Measurements from ENCODE around the gene ABCA9.

The ABCA9 gene

DNA sequence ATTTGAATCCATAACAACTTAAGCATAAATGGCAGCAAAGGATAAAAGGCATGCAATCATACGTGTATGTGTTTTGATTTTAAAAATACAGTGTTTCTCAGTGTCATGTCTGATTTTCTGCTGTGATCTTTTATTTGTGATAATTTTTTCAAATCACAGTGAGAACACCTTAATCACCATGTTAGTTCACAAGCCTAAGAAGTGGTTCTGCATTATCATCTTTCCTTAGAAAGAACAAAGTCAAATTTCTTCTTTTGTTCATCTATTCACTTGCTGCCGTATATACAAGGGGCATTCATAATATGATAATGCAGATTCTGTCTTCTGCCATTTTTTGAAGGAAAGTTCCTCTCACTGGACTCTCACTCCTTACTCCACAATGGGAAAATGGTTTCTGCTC lies 33.3 kb upstream of the ABCA9 start:
- TF ChIP-seq, protein P1, sequence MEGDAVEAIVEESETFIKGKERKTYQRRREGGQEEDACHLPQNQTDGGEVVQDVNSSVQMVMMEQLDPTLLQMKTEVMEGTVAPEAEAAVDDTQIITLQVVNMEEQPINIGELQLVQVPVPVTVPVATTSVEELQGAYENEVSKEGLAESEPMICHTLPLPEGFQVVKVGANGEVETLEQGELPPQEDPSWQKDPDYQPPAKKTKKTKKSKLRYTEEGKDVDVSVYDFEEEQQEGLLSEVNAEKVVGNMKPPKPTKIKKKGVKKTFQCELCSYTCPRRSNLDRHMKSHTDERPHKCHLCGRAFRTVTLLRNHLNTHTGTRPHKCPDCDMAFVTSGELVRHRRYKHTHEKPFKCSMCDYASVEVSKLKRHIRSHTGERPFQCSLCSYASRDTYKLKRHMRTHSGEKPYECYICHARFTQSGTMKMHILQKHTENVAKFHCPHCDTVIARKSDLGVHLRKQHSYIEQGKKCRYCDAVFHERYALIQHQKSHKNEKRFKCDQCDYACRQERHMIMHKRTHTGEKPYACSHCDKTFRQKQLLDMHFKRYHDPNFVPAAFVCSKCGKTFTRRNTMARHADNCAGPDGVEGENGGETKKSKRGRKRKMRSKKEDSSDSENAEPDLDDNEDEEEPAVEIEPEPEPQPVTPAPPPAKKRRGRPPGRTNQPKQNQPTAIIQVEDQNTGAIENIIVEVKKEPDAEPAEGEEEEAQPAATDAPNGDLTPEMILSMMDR (IDR thresholded peaks at IDR 0.05; ENCODE audit: borderline replicate concordance, insufficient read depth, low read depth, low read length), result no peak
- no peak overlapping the region for H3K4me3 ChIP-seq (ENCODE audit: low read depth, low read length)

GRCh38 chr17:69093279-69093789 lies 32.6 kb upstream of the ABCA9 start:
- no peak overlapping the region for H3K4me3 ChIP-seq (ENCODE audit: low read depth, low read length)
- TF ChIP-seq, protein P1 (IDR thresholded peaks at IDR 0.05; ENCODE audit: borderline replicate concordance, insufficient read depth, low read depth, low read length), result no peak

DNA sequence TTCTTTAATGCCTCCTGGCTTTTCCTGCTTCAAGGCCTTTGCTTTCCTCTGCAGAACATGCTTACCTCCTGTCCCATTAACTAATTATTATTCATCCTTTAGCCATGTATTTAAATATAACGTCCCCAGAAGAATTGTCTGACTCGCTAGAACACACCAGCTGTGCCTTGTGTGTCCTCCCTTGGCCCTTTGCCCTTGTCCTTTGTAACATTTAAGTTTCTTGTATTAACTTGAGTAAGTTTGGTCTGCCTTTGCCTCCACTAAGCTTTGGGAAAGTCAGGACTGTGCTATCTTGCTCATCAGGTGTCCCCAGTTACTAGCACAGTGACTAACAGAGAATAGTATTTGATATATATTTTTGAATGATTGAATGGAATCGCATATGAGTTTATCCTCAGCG lies 29.6 kb upstream of the ABCA9 start:
- TF ChIP-seq, protein P1 (IDR thresholded peaks at IDR 0.05; ENCODE audit: borderline replicate concordance, insufficient read depth, low read depth, low read length), result no peak
- no peak overlapping the region for H3K4me3 ChIP-seq (ENCODE audit: low read depth, low read length)

DNA sequence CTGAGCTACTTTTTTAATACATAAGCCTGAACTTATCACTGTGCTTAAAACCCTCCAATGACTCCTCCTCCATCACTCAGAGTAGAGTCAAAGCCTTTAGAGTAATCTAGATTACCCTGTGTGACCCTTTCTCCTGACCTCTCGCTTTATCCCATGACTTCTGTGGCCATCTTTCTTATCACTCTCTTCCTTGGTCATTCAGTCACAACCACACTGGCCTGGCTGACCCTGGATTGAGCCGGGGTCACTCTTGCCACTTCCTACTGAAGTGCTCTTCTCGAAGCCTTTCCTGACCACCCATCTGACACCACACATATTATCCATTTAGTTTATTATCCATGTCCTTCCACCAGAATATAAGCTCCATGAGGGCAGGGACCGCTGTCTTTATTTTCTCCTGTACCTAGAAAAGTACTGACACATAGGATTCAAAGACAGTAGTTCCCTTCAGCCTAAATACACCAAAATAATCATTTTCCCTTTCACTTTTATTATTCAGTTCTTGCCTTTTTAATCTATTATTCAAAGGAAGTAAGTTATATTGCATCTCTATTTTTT lies 28.0 kb upstream of the ABCA9 start:
- H3K4me3 ChIP-seq (ENCODE audit: low read depth, low read length), result no peak overlapping the region
- TF ChIP-seq, protein P1 (IDR thresholded peaks at IDR 0.05; ENCODE audit: borderline replicate concordance, insufficient read depth, low read depth, low read length), result no peak

- TF ChIP-seq, protein P1 (IDR thresholded peaks at IDR 0.05; ENCODE audit: borderline replicate concordance, insufficient read depth, low read depth, low read length), result no peak
- H3K4me3 ChIP-seq (ENCODE audit: low read depth, low read length), result no peak overlapping the region
Observed at GRCh38 chr17:69086641-69087040, 25.9 kb upstream of the ABCA9 start.

GRCh38 chr17:69084911-69085310 lies 24.2 kb upstream of the ABCA9 start:
- no peak overlapping the region for H3K4me3 ChIP-seq (ENCODE audit: low read depth, low read length)
- TF ChIP-seq, protein P1 (IDR thresholded peaks at IDR 0.05; ENCODE audit: borderline replicate concordance, insufficient read depth, low read depth, low read length), result peak; percentile 30; the same call in 1 of the 2 replicates

DNA sequence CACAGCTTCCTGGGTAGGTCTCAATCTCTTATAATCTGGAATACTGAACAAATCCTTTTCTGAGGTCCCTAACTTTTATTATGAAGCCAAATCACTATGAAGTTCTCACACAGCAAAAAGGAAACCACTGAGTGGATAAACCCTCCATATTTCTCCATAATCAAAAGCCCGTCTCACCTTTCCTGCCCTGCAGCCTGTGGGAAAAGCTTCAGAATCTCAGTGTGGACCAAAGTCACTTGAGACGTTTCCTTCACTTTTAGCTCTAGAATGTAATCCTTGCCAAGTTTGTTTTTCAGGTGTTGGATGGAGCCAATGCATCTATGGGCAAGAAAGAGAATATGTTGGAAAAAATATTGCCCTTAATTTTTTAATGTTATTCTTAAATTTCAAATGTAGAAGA lies 22.0 kb upstream of the ABCA9 start:
- H3K4me3 ChIP-seq (ENCODE audit: low read depth, low read length), result no peak overlapping the region

More for the DNA sequence above, 22.0 kb upstream of the ABCA9 start:
- TF ChIP-seq, protein P1 (IDR thresholded peaks at IDR 0.05; ENCODE audit: borderline replicate concordance, insufficient read depth, low read depth, low read length), result no peak

Data from GM12875 (cell line).